ENCODE data around the gene SEMA3A.

DNA sequence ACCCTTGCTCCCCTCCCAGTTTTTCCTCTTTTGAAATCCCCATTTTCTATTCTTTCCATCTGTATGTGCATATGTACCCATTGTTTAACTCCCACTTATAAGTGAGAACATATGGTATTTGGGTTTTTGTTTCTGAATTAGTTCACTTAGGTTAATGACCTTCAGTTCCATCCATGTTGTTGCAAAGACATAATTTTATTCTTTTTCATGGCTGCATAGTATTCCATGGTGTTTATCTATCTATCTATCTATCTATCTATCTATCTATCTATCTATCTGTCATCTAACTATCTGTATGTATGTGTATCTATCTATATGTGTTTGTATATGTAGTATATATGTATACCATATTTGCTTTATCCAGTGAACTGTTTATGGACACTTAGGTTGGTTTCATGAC is 281.4 kb downstream of the SEMA3A start:
- TF ChIP-seq SIN3A (IDR thresholded peaks at IDR 0.05; ENCODE audit: borderline replicate concordance, insufficient read depth, low read depth, low read length), result no peak
- TF ChIP-seq, protein P1, sequence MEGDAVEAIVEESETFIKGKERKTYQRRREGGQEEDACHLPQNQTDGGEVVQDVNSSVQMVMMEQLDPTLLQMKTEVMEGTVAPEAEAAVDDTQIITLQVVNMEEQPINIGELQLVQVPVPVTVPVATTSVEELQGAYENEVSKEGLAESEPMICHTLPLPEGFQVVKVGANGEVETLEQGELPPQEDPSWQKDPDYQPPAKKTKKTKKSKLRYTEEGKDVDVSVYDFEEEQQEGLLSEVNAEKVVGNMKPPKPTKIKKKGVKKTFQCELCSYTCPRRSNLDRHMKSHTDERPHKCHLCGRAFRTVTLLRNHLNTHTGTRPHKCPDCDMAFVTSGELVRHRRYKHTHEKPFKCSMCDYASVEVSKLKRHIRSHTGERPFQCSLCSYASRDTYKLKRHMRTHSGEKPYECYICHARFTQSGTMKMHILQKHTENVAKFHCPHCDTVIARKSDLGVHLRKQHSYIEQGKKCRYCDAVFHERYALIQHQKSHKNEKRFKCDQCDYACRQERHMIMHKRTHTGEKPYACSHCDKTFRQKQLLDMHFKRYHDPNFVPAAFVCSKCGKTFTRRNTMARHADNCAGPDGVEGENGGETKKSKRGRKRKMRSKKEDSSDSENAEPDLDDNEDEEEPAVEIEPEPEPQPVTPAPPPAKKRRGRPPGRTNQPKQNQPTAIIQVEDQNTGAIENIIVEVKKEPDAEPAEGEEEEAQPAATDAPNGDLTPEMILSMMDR (IDR thresholded peaks at IDR 0.05), result no peak

All from Panc1 (cell line).